Gastrocnemius medialis (tissue), 4 donors: ENCODE measurements around the gene SLC47A2.

Source experiments
- CTCF ChIP-seq, 5 experiments: fragments of 450-650 bp in 3 of 5; fragments of 200-600 bp in 2 of 5; sonication (generic) in 2 of 5; IDR thresholded peaks in 4 of 5; conservative IDR thresholded peaks in 1 of 5; 1 replicate in 4 of 5; 2 replicates in 1 of 5; pipeline ENCODE4 v1.5.1; 2016 to 2019; ENCODE audit warnings: antibody characterized with exemption in 5 of 5, mild to moderate bottlenecking in 3 of 5, moderate library complexity in 3 of 5
- POLR2A ChIP-seq, 2 donors: fragments of 450-650 bp; IDR thresholded peaks; one replicate each; pipeline ENCODE4 v1.6.1; 2017; ENCODE audit warnings: antibody characterized with exemption in 2 of 2, mild to moderate bottlenecking in 2 of 2, moderate library complexity in 2 of 2

GRCh38 chr17:19718613-19719354 is 2.4 kb upstream of the SLC47A2 start:
- no peak for TF ChIP-seq CTCF (IDR thresholded peaks at IDR 0.05 in 4 of 5, conservative IDR thresholded peaks at IDR 0.05 in 1 of 5)
- TF ChIP-seq POLR2A (IDR thresholded peaks at IDR 0.05) = no peak
